Right hindlimb (tissue), 1 donor: ENCODE results near the gene TMEM187.

Experiments used
- DNase-seq: peaks from one replicate; pipeline ENCODE4 v3.0.0-alpha.2; 2018

TMEM187 gene, protein sequence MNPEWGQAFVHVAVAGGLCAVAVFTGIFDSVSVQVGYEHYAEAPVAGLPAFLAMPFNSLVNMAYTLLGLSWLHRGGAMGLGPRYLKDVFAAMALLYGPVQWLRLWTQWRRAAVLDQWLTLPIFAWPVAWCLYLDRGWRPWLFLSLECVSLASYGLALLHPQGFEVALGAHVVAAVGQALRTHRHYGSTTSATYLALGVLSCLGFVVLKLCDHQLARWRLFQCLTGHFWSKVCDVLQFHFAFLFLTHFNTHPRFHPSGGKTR

GRCh38 chrX:153972368-153973126 lies at the start of gene TMEM187:
TSS of gene TMEM187 (plus strand) at chrX:153972754. CDS start at chrX:153982063, 9,309 bp downstream.
- DNase-seq = peak; percentile 92

DNA sequence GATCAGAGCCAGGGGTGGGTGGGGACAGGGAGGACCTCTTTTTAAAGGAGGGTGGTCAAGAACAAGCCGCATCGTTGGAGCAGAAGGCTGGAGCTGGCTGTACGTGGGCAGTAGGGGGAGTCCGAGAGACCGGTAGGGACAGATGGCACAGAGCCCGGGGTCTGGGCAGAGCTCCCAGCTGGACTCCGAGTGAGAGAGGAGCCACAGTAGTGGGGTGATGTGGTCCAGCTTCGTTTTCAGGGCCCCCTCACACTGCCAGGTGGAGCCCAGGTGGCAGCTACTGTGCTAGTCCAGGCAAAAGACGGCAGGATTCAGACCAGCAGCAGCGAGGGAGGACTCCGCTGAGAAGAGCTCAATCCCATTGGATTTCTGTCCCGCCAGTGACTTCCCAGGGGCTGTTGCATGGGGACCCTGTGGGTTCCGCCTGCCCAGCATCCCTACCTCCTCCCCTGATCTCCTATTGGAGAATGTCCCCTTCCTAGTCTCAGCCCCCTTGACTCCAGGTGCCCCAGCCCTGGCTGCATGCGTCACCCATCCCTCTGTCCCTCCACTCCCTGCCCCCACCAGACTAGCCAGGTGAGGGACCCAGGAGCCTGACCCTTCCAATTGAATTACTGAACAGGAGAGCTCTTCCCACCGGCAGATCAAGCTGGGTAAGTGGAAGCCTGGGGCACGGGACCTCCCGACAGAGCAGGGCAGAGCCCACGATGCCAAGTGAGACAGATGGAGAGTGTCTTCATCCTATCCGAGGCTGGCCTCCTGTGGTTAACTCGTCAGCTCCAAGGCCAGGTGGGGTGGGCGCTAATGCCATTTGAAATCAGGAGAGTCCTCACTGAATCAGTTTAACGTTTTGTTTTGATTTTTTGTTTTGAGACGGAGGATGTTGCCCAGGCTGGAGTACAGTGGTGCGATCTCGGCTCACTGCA lies 49.4 kb upstream of the TMEM187 start:
- DNase-seq = peak; percentile 79

GRCh38 chrX:153924149-153924861 lies 48.2 kb upstream of the TMEM187 start:
- DNase-seq = no peak

DNA sequence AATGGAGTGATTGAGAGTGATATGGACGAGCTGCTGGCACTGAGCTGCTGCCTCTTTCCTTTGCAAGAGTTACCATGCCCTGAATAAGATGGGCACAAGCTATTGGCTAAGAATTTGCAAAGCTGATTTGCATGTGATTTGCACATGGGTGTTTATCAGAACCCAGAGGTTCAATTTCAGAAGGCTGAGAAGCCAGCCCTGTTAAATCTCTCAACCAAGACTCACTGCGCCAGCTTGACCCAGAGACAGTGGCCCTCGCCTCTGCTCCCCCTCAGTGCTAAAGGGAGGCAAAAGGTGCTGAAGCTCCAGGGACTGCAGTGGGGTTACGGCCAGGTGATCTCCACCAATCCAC lies 47.2 kb upstream of the TMEM187 start:
- DNase-seq = no peak

GRCh38 chrX:153925739-153926551 lies 46.6 kb upstream of the TMEM187 start, which contains the start of gene ARHGAP4:
TSS of gene ARHGAP4 (minus strand) at chrX:153926264. CDS start at chrX:153926202, 62 bp downstream.
- no peak for DNase-seq

DNA sequence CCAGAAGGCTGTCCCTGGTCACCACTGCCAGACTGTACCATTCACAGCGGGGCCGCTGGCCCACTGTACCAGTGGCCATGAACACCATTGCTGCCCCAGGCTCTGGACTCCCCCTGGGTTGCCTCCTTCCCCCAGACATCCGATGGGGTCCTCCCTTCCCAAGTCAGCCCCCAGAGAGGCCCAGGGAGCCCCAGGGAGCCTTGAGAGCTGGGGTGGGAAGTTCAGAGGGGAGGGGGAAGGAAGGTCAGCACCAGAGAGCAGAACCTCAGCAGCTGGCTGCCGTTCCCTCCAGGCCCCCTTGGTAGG lies 46.0 kb upstream of the TMEM187 start:
- no peak for DNase-seq

DNA sequence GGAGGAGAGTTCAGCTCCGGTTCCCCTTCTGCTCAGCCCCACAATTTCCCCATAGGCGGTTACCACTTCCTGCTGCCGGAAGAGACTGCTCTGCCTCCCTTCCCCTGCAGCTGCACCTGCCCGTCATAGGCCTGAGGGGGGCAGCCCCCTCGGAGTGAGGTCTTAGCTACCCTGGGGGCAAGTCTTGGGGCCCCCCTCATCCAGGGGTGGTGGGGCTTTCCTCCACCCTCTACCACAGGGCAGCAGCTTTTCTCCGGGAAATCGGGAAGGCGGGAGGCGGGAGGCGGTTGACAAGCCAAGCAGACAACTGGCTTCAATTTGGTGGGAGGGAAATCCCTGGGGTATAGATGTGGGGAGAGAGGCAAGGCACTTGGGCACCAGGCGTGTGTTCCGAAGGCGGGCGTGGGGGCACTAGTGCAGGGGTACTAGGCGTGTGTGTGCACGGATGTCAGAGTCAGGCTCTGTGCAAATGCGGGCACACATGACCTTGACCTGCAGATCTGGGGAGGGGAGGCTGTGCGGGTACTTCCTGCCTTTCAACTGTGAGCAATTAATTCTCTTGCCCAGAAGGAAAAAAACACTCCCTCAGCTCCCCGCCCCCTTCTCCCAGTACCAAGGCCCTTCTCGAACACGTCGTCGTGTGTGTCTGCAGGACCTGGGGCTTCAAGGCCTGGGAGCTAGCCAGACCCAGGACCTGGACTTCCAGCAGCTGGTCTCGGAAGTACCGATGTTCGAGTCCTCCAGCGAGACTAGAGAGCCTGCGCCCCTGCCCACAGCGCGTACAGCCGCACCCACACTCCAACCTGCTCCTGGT lies 45.5 kb upstream of the TMEM187 start:
- peak; percentile 78 for DNase-seq

GRCh38 chrX:153927672-153927921 lies 45.0 kb upstream of the TMEM187 start:
- DNase-seq = no peak

GRCh38 chrX:153927922-153928760 lies 44.4 kb upstream of the TMEM187 start:
- DNase-seq = peak; percentile 97

DNA sequence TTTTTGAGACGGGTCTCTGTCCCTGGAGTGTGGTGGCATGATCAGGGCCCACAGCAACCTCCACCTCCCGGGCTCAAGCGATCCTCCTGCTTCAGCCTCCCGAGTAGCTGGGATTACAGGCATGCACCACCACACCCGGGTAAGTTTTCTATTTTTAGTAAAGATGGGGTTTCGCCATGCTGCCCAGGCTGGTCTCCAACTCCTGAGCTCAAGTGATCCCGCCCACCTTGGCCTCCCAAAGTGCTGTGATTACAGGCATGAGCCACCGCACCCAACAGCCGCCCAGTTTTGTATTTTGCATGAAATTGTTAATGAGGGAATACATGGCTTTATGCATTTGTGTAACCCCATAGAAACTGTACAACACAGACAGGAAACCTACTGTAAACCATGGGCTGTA lies 43.7 kb upstream of the TMEM187 start:
- DNase-seq = no peak

- no peak for DNase-seq
Measured at GRCh38 chrX:153929576-153929975, 43.0 kb upstream of the TMEM187 start.

- DNase-seq = no peak
Measured at GRCh38 chrX:153930011-153930910, 42.3 kb upstream of the TMEM187 start.

GRCh38 chrX:153931151-153931550 lies 41.4 kb upstream of the TMEM187 start:
- no peak for DNase-seq

GRCh38 chrX:153931748-153932147 lies 40.8 kb upstream of the TMEM187 start:
- no peak for DNase-seq

- DNase-seq = no peak
Measured at GRCh38 chrX:153932220-153932915, 40.2 kb upstream of the TMEM187 start.

DNA sequence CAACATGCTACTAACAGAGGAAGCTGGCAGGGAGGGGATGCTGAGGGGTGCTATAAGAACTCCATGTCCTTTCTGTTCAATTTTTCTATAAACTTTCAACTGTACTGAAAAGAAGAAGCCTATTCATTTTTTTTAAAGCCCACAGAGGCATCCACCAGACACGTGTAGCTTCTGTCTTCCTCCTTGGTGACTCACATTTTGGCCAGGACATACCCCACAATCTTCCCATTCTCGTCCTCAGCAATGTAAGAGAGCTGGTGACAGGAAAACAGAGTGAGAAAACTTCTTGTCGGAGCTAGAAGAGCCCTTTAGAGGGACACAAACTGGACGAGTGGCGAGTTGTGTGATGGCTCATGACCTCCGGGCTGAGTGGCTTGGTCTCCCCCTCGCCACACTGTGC lies 38.8 kb upstream of the TMEM187 start:
- no peak for DNase-seq

DNA sequence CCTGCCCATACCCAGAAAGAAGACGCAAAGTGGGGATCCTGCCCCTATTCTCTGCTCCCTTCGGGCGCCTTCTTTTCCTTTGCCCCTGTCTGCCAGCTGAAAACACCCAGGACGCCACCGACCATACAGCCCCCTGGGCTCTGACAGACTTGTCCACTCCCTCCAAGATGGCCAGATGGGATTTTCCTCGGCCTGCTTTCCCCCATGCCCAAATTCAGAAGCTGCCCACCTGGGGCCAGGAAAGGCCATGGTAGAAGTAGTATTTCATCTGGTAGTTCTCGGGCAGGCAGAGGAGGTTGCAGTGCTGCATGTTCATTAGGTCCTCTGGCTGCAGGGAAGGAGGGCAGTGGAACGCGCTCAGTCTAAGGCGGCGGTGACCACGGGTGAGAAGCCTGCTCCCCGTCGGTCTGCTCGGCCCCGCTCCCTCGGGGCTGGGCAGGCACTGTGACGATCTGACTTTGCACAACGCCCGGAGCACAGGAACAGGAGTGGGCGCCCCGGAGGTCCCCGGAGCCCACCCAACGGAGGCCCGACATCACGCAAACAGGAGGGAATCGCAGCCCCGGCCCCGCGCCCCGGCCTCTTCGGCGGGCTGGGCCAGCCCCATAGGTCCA lies 38.3 kb upstream of the TMEM187 start:
- DNase-seq = no peak

GRCh38 chrX:153934762-153935325 lies 37.7 kb upstream of the TMEM187 start, which contains the start of gene NAA10:
TSS of gene NAA10 (minus strand) at chrX:153935037. CDS start at chrX:153934904, 133 bp downstream.
- DNase-seq = peak; percentile 85
